Osteocyte (in vitro differentiated cells): ENCODE data around the gene MYO1B. TPM values are rescaled to one million over a fixed set of nuclear protein-coding genes. Genes with fewer than 3 reads are reported as not detected.
A peak's percentile ranks its signal among the peaks of the same experiment; 100 is the strongest.

Experiments used
- DNase-seq: peaks from one replicate; pipeline ENCODE4 v3.0.0; 2021; ENCODE audit warnings: mixed read lengths; ENCODE audit not compliant: unreplicated experiment; ENCODE audit errors: extremely low spot score
- H3K27ac Mint-ChIP-seq: one replicate; pipeline ENCODE4 v1.8.0; 2021; ENCODE audit warnings: mild to moderate bottlenecking, mixed read lengths; ENCODE audit not compliant: unreplicated experiment
- H3K27me3 Mint-ChIP-seq: one replicate; pipeline ENCODE4 v1.8.0; 2021; ENCODE audit warnings: mixed read lengths; ENCODE audit not compliant: unreplicated experiment
- H3K36me3 Mint-ChIP-seq: one replicate; pipeline ENCODE4 v1.8.0; 2021; ENCODE audit warnings: mixed read lengths; ENCODE audit not compliant: unreplicated experiment
- H3K4me1 Mint-ChIP-seq: one replicate; pipeline ENCODE4 v1.8.0; 2021; ENCODE audit warnings: mixed read lengths; ENCODE audit not compliant: unreplicated experiment
- H3K4me3 Mint-ChIP-seq: one replicate; pipeline ENCODE4 v1.8.0; 2021; ENCODE audit warnings: mild to moderate bottlenecking, moderate library complexity, mixed read lengths; ENCODE audit not compliant: unreplicated experiment
- H3K9me3 Mint-ChIP-seq: one replicate; pipeline ENCODE4 v1.8.0; 2021; ENCODE audit warnings: mixed read lengths; ENCODE audit not compliant: unreplicated experiment
- total RNA-seq: library from RNA; stranded (reverse); gene quantifications from 2 replicates; pipeline ENCODE4 v1.2.1, GENCODE V29; 2021
- TF ChIP-seq, protein P1 (sequence below): fragments of 200-600 bp; sonication (generic); IDR thresholded peaks from 2 replicates; pipeline ENCODE4 v1.5.0; 2021; ENCODE audit warnings: antibody characterized with exemption, mild to moderate bottlenecking, moderate library complexity

Gene MYO1B
- total RNA-seq, 1 donor from 2014 or later, result 91.1 TPM

DNA sequence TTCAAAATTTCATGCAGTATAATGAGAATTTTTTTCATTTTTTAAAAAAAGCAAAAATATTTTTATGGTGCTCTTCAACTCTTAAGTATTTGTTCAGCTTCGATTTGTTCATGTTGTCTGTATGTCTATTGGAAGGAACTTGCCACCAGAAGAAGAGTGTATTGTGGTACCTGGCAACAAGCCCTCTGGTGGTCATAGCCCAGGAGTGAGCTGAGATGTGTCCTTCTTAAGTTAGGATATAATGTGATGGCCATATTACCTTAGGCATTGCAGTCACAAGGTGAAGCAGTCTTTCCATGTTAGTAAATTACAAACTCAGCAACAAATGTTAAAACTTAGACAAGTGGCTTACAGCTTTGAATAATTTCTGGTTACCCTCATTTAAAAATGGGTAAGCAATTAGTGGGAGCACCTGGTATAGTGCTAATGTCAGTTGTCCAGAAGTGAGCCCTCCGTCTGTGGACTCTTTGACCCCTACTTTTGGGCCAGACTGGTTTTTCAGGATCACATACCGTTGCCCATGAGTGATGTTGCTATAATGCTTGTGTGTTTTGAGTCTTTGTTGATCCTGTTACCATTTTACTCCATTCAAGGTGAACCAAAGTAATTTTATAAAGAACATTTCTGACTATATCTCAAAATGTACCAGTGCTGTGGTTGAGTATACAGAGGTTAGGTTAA is 57.4 kb downstream of the MYO1B start:
- TF ChIP-seq, protein P1, sequence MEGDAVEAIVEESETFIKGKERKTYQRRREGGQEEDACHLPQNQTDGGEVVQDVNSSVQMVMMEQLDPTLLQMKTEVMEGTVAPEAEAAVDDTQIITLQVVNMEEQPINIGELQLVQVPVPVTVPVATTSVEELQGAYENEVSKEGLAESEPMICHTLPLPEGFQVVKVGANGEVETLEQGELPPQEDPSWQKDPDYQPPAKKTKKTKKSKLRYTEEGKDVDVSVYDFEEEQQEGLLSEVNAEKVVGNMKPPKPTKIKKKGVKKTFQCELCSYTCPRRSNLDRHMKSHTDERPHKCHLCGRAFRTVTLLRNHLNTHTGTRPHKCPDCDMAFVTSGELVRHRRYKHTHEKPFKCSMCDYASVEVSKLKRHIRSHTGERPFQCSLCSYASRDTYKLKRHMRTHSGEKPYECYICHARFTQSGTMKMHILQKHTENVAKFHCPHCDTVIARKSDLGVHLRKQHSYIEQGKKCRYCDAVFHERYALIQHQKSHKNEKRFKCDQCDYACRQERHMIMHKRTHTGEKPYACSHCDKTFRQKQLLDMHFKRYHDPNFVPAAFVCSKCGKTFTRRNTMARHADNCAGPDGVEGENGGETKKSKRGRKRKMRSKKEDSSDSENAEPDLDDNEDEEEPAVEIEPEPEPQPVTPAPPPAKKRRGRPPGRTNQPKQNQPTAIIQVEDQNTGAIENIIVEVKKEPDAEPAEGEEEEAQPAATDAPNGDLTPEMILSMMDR, result peak; percentile 22
- Mint-ChIP-seq H3K36me3 (peaks cover 12% of the 10 kb centered on the region), H3K27ac (peak overlapping the region; percentile 1), H3K4me3 (no peak overlapping the region), H3K27me3 (no peaks in the 10 kb centered on the region), H3K4me1 (peaks cover 42% of the 10 kb centered on the region), H3K9me3 (no peaks in the 10 kb centered on the region)
- DNase-seq, result no peak

DNA sequence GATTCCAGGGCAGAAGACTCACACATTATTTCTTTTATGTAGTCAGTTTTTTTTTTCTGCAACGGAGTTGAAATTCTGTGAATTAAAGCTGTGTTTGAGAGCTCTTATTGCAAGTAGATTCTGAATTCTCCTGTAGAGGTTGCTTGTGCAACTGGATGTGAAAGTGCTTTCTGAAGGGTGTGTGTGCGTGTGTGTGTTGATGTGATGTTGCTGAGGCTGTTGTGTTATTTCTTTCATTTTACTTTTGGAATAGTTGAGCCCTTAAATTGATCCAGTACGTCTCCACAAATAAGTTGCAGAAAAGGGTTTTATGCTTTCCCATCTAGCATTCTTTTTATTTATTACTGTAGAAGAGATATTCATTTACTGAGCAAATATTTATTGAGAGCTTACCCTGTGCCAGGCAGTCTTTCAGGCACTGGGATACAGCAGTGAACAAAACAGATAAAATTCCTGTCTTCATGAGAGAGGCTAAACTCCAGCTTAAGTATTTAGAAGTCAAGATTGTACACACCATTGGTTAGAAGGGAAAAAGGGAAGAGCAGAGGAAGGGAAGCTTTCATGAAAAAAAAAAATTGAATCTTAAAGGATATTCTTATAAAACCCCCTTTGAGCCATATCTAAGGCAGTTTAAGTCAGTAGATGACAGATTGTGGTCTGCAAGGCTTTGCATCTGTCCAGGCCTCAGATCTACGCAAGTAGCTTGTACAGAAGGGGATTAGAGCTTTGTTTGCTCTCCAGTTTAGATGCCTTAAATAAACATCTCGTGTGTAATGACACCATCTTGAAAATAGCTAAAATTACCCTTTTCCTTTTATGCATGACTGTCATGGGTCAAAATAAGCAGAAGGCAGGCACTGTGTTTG is 58.2 kb downstream of the MYO1B start:
- Mint-ChIP-seq H3K9me3 (no peaks in the 10 kb centered on the region), H3K27ac (peak overlapping the region; percentile 1), H3K4me3 (no peak overlapping the region), H3K36me3 (peaks cover 11% of the 10 kb centered on the region), H3K4me1 (peaks cover 37% of the 10 kb centered on the region), H3K27me3 (no peaks in the 10 kb centered on the region)
- no peak for DNase-seq
- TF ChIP-seq, protein P1, result no peak

DNA sequence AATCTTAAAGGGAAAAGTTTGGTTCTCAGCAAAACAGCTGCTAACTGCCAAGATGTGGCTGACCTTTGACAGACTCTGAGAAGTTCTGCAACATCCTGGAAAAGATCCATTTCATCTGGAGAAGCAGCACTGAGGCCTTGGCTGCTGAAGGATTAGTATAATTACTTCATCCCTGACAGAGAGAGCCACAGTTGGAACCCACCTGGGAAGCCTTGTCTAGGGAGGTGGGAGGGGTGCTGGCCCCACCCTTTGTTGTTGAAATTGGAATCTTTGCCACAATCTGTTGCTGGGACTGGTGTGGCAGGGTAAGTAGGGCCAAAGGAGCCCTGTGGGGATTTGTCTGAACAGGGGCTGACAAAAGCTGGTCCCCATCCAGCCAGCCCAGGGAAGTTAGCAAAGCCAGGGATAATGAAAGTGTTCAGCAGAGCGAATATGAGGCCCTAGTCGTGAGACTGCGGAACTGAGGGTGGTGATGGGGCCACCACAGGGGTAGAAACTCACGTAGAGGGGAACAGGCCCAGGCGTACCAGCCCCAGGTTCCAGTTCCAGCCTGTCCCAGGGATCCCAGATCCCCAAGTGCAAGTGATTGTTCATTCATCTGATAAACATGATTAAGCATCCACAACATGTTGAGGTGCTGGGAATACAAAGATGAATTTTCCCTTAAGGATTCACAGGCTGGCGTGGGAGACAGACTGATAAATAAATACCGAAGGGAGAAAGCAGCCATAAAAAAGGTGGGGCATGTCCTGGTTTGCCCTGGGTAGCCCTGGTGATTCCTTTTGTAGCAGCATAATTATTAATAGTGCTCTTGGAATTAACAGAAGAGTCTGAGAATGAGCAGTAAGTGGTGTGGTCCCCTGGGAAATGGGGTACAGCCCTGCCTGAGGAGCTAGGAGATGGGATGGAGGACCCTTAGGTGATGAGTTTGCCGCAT is 60.0 kb downstream of the MYO1B start:
- Mint-ChIP-seq H3K4me1 (peaks cover 19% of the 10 kb centered on the region), H3K36me3 (peaks cover 9% of the 10 kb centered on the region), H3K4me3 (no peak overlapping the region), H3K27me3 (no peaks in the 10 kb centered on the region), H3K9me3 (no peaks in the 10 kb centered on the region), H3K27ac (peak overlapping the region; percentile 31)
- TF ChIP-seq, protein P1, result no peak
- no peak for DNase-seq

DNA sequence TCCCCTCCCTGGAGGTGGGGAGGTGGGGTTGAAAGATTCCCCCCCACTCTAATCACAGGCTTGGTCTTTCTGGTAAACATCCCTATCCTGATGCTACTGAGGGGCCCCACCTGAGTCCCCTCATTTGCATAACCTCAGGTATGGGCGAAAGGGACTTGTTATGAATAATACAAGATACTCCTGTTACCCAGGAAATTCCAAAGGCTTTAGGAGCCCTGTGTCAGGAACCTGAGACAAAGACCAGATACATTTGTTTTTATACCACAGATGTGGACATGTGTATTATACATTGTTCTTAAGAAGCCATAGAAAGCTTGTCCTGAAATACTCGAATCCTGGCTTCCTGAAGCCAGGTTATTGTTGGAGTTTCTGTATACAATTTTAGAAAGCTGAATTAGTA is 62.8 kb downstream of the MYO1B start:
- Mint-ChIP-seq H3K9me3 (no peaks in the 10 kb centered on the region), H3K4me1 (peaks cover 23% of the 10 kb centered on the region), H3K36me3 (no peaks in the 10 kb centered on the region), H3K27me3 (no peaks in the 10 kb centered on the region), H3K27ac (no peak overlapping the region), H3K4me3 (no peak overlapping the region)
- TF ChIP-seq, protein P1, result no peak
- DNase-seq, result no peak
